Psoas muscle (tissue), 8 donors: ENCODE data around the gene GATA3. TPM values are rescaled to one million over a fixed set of nuclear protein-coding genes. Genes with fewer than 3 reads are reported as not detected.

Experiments
- ATAC-seq, 4 donors: fragments of 200-7000 bp; cut with Tn5 transposase; one replicate each; pipeline ENCODE4 v1.9.1; 2020; ENCODE audit warnings: moderate library complexity in 3 of 4, mild to moderate bottlenecking in 2 of 4
- DNase-seq, 2 donors: peaks; one replicate each; pipeline ENCODE4 v3.0.0-alpha.2; 2020
- H3K27ac ChIP-seq: fragments of 200-600 bp; one replicate; pipeline ENCODE4 v1.8.0; 2022
- H3K27me3 ChIP-seq, 3 donors: fragments of 200-600 bp in 1 of 3; one replicate each; pipeline versions ENCODE4 v1.6.1 to v1.8.0; 2013 to 2022; ENCODE audit warnings: low read length in 2 of 3, mild to moderate bottlenecking in 2 of 3, moderate library complexity in 1 of 3; ENCODE audit not compliant: insufficient read depth in 3 of 3
- H3K36me3 ChIP-seq, 2 donors: fragments of 200-600 bp in 1 of 2; one replicate each; pipeline versions ENCODE4 v1.6.1 to v1.8.0; 2013 to 2022; ENCODE audit warnings: low read depth in 1 of 2, mild to moderate bottlenecking in 1 of 2, moderate library complexity in 1 of 2; ENCODE audit not compliant: insufficient read depth in 1 of 2
- H3K4me1 ChIP-seq: fragments of 200-600 bp; one replicate; pipeline ENCODE4 v1.8.0; 2022
- H3K4me3 ChIP-seq: fragments of 200-600 bp; one replicate; pipeline ENCODE4 v1.8.0; 2022; ENCODE audit warnings: mild to moderate bottlenecking
- H3K9me3 ChIP-seq: fragments of 200-600 bp; one replicate; pipeline ENCODE4 v1.8.0; 2022
- CTCF ChIP-seq: fragments of 200-600 bp; IDR thresholded peaks from one replicate; pipeline ENCODE4 v1.8.0; 2022; ENCODE audit warnings: antibody characterized with exemption
- WGBS, 3 donors: extraction: QIAGEN DNeasy Blood & Tissue Kit; methylation state at CpG; one replicate each; pipeline versions ENCODE4 v1.1.6 to v1.1.7; 2013; 5-methylcytosine and 5-hydroxymethylcytosine counted together
- intact Hi-C, 2 donors: fragments of 100-400 bp; cut with DNase I; formaldehyde crosslinking; loops; one replicate each; pipeline versions ENCODE4 v1.11.0 to v1.14.2; 2022
- polyA plus RNA-seq, 3 donors: library from polyadenylated mRNA; stranded (reverse); fragments of 200-250 nt; gene quantifications; one replicate each; pipeline ENCODE4 v1.2.3, GENCODE V29; 2013
- total RNA-seq, 4 donors: library from RNA; stranded (reverse); fragmentation: NEBNext Ultra II Directional in 2 of 4; extraction: Animal tissue kit (Norgen Biotek cat#: 25700) in 2 of 4; gene quantifications; one replicate each; pipeline versions ENCODE4 v1.2.1 to v1.2.4, GENCODE V29; 2021 to 2023
- donor health status: healthy with polysubstance abuse.
- donor health status: DM: no; HTN: no; CAD: no; lungs with moderate emphysema.
- donor health status: Bipolar disorder and iron deficiency.
- donor health status: healthy.
- donor health status: DM: yes; HTN: yes; CAD: no.
- donor health status: DM: no; HTN: no; CAD: no.
- donor health status: DM: no; HTN: no; CAD: no.
- donor health status: DM: yes; HTN: yes; CAD: no.

Gene GATA3
- total and polyA plus RNA-seq, 7 donors: 0.64 to 1.8 (median 0.74) TPM

- Histone ChIP-seq H3K27me3 (peaks cover 10 to 99% (median 55%) of the 10 kb centered on the region in 3 donors), H3K9me3 (no peaks in the 10 kb centered on the region), H3K4me1 (peaks cover 16% of the 10 kb centered on the region), H3K4me3 (no peak overlapping the region), H3K27ac (no peak overlapping the region), H3K36me3 (no peaks in the 10 kb centered on the region)
- DNase-seq (no peak), ATAC-seq (no peak)
- intact Hi-C loops: no loop called here
- 4 to 5% (median 5%) methylated on average over 32 of the region's 32 CpGs for WGBS, 3 donors
- TF ChIP-seq CTCF: no peak
Measured at GRCh38 chr10:8037199-8037801, 17.2 kb upstream of the GATA3 start.

GRCh38 chr10:8037941-8038894 is 16.3 kb upstream of the GATA3 start:
- Histone ChIP-seq H3K9me3 (no peaks in the 10 kb centered on the region), H3K4me1 (peaks cover 18% of the 10 kb centered on the region), H3K27me3 (peaks cover 8 to 99% (median 58%) of the 10 kb centered on the region in 3 donors), H3K36me3 (no peaks in the 10 kb centered on the region), H3K4me3 (no peak overlapping the region), H3K27ac (no peak overlapping the region)
- TF ChIP-seq CTCF: no peak
- WGBS, 3 donors: 8 to 11% (median 10%) methylated on average over 22 of the region's 22 CpGs
- no peak for ATAC-seq
- DNase-seq: no peak
- intact Hi-C loops: no loop called here

GRCh38 chr10:8039321-8039881 is 15.1 kb upstream of the GATA3 start:
- Histone ChIP-seq H3K27ac (no peak overlapping the region), H3K4me1 (peaks cover 13% of the 10 kb centered on the region), H3K36me3 (no peaks in the 10 kb centered on the region), H3K27me3 (peaks cover 8 to 99% (median 54%) of the 10 kb centered on the region in 3 donors), H3K4me3 (no peak overlapping the region), H3K9me3 (no peaks in the 10 kb centered on the region)
- 5 to 9% (median 6%) methylated on average over 10 of the region's 10 CpGs for WGBS, 3 donors
- intact Hi-C loops: no loop called here
- DNase-seq: no peak
- no peak for ATAC-seq
- TF ChIP-seq CTCF: no peak

- Histone ChIP-seq H3K4me3 (no peak overlapping the region), H3K36me3 (no peaks in the 10 kb centered on the region), H3K27ac (no peak overlapping the region), H3K27me3 (peaks cover 8 to 99% (median 53%) of the 10 kb centered on the region in 3 donors), H3K4me1 (peaks cover 9% of the 10 kb centered on the region), H3K9me3 (no peaks in the 10 kb centered on the region)
- 9 to 13% (median 11%) methylated on average over 6 of the region's 6 CpGs for whole genome bisulfite sequencing, 3 donors
- DNase-seq (no peak), ATAC-seq (no peak)
- intact Hi-C loops: no loop called here
- no peak for TF ChIP-seq CTCF
Measured at GRCh38 chr10:8040651-8041050, 13.8 kb upstream of the GATA3 start.
